Activated CD4-positive, alpha-beta T cell treated with anti-CD3 and anti-CD28 coated beads, Interleukin-2, amount 50 U/mL, for 48 hours (primary cell): Measurements from ENCODE around the gene ELAC1.

ENCODE experiments used
- DNase-seq, 2 experiments: peaks; one replicate each; pipeline ENCODE4 v3.0.0-alpha.2; 2020

Gene ELAC1

GRCh38 chr18:51021226-51021965 lies 53.6 kb downstream of the ELAC1 start:
- no peak for DNase-seq

- no peak for DNase-seq
Observed at GRCh38 chr18:51025512-51025911, 57.7 kb downstream of the ELAC1 start.

- DNase-seq: peak; percentile 6 to 24
Observed at GRCh38 chr18:51028201-51028805, 60.5 kb downstream of the ELAC1 start.

GRCh38 chr18:51029378-51029693 lies 61.5 kb downstream of the ELAC1 start:
- no peak for DNase-seq

- peak; percentile 99 for DNase-seq
Observed at GRCh38 chr18:51029694-51030536, 62.1 kb downstream of the ELAC1 start, which contains the start of gene SMAD4. Gene SMAD4 (plus strand): TSS chr18:51030213. CDS start chr18:51047047, 16,834 bp downstream.

- DNase-seq: peak; percentile 66 to 67
Observed at GRCh38 chr18:51030537-51031258, 62.9 kb downstream of the ELAC1 start.

GRCh38 chr18:51032193-51032592 lies 64.4 kb downstream of the ELAC1 start:
- DNase-seq: no peak

- no peak for DNase-seq
Observed at GRCh38 chr18:51037230-51037629, 69.4 kb downstream of the ELAC1 start.
